Neural cell (in vitro differentiated cells): ENCODE data around the gene MXRA7. TPM values are rescaled to one million over a fixed set of nuclear protein-coding genes. Genes with fewer than 3 reads are reported as not detected.

Experiments used
- H2AFZ ChIP-seq: fragments of 200-600, 300-800 bp; sonication (generic), shearing (Covaris generic); 2 replicates; pipeline ENCODE4 v1.6.0; 2014; ENCODE audit warnings: low read depth, mild to moderate bottlenecking, antibody characterized with exemption, low read length, moderate library complexity
- H3F3A ChIP-seq: fragments of 200-600 bp; shearing (Covaris generic); 2 replicates; pipeline ENCODE4 v1.6.1; 2016; ENCODE audit warnings: mild to moderate bottlenecking, moderate library complexity, mixed read lengths, antibody characterized with exemption, low read length; ENCODE audit not compliant: insufficient read depth, poor library complexity, severe bottlenecking
- H3K27ac ChIP-seq: fragments of 200-600, 300-800 bp; sonication (generic), shearing (Covaris generic); 2 replicates; pipeline ENCODE4 v1.5.1; 2014; ENCODE audit warnings: mild to moderate bottlenecking, low read length, moderate library complexity
- H3K27me3 ChIP-seq: fragments of 300-800, 200-600 bp; sonication (generic), shearing (Covaris generic); 2 replicates; pipeline ENCODE4 v1.6.0; 2014; ENCODE audit warnings: mild to moderate bottlenecking, low read depth, low read length, moderate library complexity; ENCODE audit not compliant: insufficient read depth
- H3K36me3 ChIP-seq: fragments of 300-800, 200-600 bp; sonication (generic), shearing (Covaris generic); 2 replicates; pipeline ENCODE4 v1.5.1; 2014; ENCODE audit warnings: mild to moderate bottlenecking, antibody characterized with exemption, low read length, moderate library complexity; ENCODE audit not compliant: insufficient read depth
- H3K4me2 ChIP-seq: fragments of 300-800, 200-600 bp; sonication (generic), shearing (Covaris generic); 2 replicates; pipeline ENCODE4 v1.6.0; 2014; ENCODE audit warnings: mild to moderate bottlenecking, low read length
- H3K4me3 ChIP-seq: fragments of 300-800, 200-600 bp; sonication (generic), shearing (Covaris generic); 2 replicates; pipeline ENCODE4 v1.5.1; 2014; ENCODE audit warnings: mild to moderate bottlenecking, low read length, moderate library complexity
- H3K79me2 ChIP-seq: fragments of 200-600 bp; shearing (Covaris generic); replicated peaks from 2 replicates; pipeline ENCODE4 v1.6.0; 2014; ENCODE audit warnings: mild to moderate bottlenecking, low read length, moderate library complexity; ENCODE audit not compliant: insufficient read depth
- H3K9ac ChIP-seq: fragments of 300-800, 200-600 bp; sonication (generic), shearing (Covaris generic); 2 replicates; pipeline ENCODE4 v1.6.1; 2016; ENCODE audit warnings: mild to moderate bottlenecking, low read length, mixed read lengths
- H3K9me2 ChIP-seq: fragments of 200-600 bp; shearing (Covaris generic); 2 replicates; pipeline ENCODE4 v1.6.1; 2016; ENCODE audit warnings: mild to moderate bottlenecking, low read length, mixed read lengths; ENCODE audit not compliant: insufficient read depth
- H3K9me3 ChIP-seq: fragments of 200-600, 300-800 bp; sonication (generic), shearing (Covaris generic); 2 replicates; pipeline ENCODE4 v1.6.1; 2016; ENCODE audit warnings: mild to moderate bottlenecking, mixed run types, low read length, moderate library complexity, mixed read lengths
- H4K20me1 ChIP-seq: fragments of 200-600 bp; shearing (Covaris generic); 2 replicates; pipeline ENCODE4 v1.6.1; 2016; ENCODE audit warnings: mild to moderate bottlenecking, mixed run types; ENCODE audit not compliant: insufficient read depth
- EP300 ChIP-seq: fragments of 450-650 bp; conservative IDR thresholded peaks from 2 replicates; pipeline ENCODE4 v1.6.1; 2014; ENCODE audit warnings: antibody characterized with exemption, mild to moderate bottlenecking, moderate library complexity; ENCODE audit not compliant: poor library complexity, severe bottlenecking
- EZH2 ChIP-seq: fragments of 200-600, 300-800 bp; shearing (Covaris generic), sonication (generic); IDR thresholded peaks from 2 replicates; pipeline ENCODE4 v1.6.1; 2014; ENCODE audit warnings: antibody characterized with exemption, low read length, borderline replicate concordance, mild to moderate bottlenecking; ENCODE audit not compliant: insufficient read depth, poor library complexity, severe bottlenecking
- MXI1 ChIP-seq: fragments of 450-650 bp; conservative IDR thresholded peaks from 2 replicates; pipeline ENCODE4 v1.6.1; 2014; ENCODE audit warnings: antibody characterized with exemption, mild to moderate bottlenecking; ENCODE audit not compliant: poor library complexity, severe bottlenecking
- POLR2AphosphoS5 ChIP-seq: IDR thresholded peaks from 2 replicates; pipeline ENCODE4 v1.6.1; 2012
- RAD21 ChIP-seq: fragments of 450-650 bp; conservative IDR thresholded peaks from 2 replicates; pipeline ENCODE4 v1.6.1; 2014; ENCODE audit warnings: antibody characterized with exemption, mild to moderate bottlenecking, moderate library complexity
- SMC3 ChIP-seq: fragments of 450-650 bp; conservative IDR thresholded peaks from 2 replicates; pipeline ENCODE4 v1.6.1; 2014; ENCODE audit warnings: antibody characterized with exemption, mild to moderate bottlenecking, moderate library complexity; ENCODE audit not compliant: poor library complexity
- TAF1 ChIP-seq: IDR thresholded peaks from 2 replicates; pipeline ENCODE4 v1.6.1; 2012; ENCODE audit warnings: low read depth
- polyA plus RNA-seq: library from polyadenylated mRNA; depleted of rRNA; stranded (reverse); fragments of >200 nt; gene quantifications from 2 replicates; pipeline ENCODE4 v1.2.3, GENCODE V29; 2014
- TF ChIP-seq, protein P1 (sequence below): fragments of 450-650 bp; IDR thresholded peaks from 2 replicates; pipeline ENCODE4 v1.5.1; 2014; ENCODE audit warnings: antibody characterized with exemption, mild to moderate bottlenecking, moderate library complexity; ENCODE audit not compliant: poor library complexity, severe bottlenecking
- TF ChIP-seq, protein P2 (sequence below): IDR thresholded peaks from 2 replicates; pipeline ENCODE4 v1.6.1; 2012; ENCODE audit warnings: borderline replicate concordance

Gene MXRA7
- polyA plus RNA-seq, 1 donor from 2014 or later, result 143 TPM

DNA sequence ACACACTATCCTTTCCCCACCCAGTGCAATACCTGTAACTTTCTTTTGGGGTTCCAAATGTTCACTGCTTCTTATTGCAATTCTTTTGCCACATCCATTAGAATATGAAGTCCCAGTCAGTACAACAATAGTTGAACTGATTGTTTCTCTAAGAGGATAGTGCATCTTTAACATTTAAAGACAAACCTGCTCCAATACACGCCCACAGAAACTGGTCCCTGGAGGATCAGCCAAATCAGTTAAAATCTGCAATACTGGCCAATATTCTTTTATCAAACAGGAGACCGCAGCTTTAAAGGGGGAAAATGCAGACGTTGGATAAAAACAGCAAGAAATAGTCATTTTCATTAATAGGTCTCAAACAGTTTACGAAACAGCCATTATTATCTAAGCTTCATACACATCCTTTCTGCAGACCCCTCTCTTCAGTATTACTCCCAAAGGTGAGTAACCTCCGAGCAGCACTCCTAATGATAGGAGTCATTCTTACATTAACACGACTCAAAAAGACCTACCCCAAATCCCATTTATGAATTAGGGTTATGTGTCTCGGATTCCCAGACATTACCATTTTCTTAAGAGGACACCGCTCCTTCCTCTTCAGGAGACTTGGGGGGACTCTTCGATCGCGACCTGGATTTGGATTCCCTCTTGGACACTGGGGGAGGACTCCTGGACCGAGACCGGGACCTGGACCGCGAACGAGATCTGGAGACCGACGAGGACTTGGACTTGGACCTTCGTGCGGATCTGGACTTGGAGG lies 25.0 kb upstream of the MXRA7 start:
- H2AFZ ChIP-seq, result peak overlapping the region; percentile 25
- H3K36me3 ChIP-seq, result no peaks in the 10 kb centered on the region
- peaks cover 49% of the 10 kb centered on the region for H3K79me2 ChIP-seq
- peak overlapping the region; percentile 78 for H3K4me2 ChIP-seq
- peak overlapping the region; percentile 96 for H3K9ac ChIP-seq
- peaks cover 7% of the 10 kb centered on the region for H4K20me1 ChIP-seq
- peak overlapping the region; percentile 93 for H3K4me3 ChIP-seq
- TF ChIP-seq RAD21 (no peak), EP300 (no peak), EZH2 (no peak), SMC3 (no peak), POLR2AphosphoS5 (no peak), TAF1 (no peak)
- TF ChIP-seq, protein P1, sequence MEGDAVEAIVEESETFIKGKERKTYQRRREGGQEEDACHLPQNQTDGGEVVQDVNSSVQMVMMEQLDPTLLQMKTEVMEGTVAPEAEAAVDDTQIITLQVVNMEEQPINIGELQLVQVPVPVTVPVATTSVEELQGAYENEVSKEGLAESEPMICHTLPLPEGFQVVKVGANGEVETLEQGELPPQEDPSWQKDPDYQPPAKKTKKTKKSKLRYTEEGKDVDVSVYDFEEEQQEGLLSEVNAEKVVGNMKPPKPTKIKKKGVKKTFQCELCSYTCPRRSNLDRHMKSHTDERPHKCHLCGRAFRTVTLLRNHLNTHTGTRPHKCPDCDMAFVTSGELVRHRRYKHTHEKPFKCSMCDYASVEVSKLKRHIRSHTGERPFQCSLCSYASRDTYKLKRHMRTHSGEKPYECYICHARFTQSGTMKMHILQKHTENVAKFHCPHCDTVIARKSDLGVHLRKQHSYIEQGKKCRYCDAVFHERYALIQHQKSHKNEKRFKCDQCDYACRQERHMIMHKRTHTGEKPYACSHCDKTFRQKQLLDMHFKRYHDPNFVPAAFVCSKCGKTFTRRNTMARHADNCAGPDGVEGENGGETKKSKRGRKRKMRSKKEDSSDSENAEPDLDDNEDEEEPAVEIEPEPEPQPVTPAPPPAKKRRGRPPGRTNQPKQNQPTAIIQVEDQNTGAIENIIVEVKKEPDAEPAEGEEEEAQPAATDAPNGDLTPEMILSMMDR, result no peak
- TF ChIP-seq, protein P2, sequence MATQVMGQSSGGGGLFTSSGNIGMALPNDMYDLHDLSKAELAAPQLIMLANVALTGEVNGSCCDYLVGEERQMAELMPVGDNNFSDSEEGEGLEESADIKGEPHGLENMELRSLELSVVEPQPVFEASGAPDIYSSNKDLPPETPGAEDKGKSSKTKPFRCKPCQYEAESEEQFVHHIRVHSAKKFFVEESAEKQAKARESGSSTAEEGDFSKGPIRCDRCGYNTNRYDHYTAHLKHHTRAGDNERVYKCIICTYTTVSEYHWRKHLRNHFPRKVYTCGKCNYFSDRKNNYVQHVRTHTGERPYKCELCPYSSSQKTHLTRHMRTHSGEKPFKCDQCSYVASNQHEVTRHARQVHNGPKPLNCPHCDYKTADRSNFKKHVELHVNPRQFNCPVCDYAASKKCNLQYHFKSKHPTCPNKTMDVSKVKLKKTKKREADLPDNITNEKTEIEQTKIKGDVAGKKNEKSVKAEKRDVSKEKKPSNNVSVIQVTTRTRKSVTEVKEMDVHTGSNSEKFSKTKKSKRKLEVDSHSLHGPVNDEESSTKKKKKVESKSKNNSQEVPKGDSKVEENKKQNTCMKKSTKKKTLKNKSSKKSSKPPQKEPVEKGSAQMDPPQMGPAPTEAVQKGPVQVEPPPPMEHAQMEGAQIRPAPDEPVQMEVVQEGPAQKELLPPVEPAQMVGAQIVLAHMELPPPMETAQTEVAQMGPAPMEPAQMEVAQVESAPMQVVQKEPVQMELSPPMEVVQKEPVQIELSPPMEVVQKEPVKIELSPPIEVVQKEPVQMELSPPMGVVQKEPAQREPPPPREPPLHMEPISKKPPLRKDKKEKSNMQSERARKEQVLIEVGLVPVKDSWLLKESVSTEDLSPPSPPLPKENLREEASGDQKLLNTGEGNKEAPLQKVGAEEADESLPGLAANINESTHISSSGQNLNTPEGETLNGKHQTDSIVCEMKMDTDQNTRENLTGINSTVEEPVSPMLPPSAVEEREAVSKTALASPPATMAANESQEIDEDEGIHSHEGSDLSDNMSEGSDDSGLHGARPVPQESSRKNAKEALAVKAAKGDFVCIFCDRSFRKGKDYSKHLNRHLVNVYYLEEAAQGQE, result no peak
- H3F3A ChIP-seq, result peaks cover 2% of the 10 kb centered on the region
- no peaks in the 10 kb centered on the region for H3K9me3 ChIP-seq
- H3K27ac ChIP-seq, result peak overlapping the region; percentile 98
- H3K9me2 ChIP-seq, result no peaks in the 10 kb centered on the region
- no peaks in the 10 kb centered on the region for H3K27me3 ChIP-seq

DNA sequence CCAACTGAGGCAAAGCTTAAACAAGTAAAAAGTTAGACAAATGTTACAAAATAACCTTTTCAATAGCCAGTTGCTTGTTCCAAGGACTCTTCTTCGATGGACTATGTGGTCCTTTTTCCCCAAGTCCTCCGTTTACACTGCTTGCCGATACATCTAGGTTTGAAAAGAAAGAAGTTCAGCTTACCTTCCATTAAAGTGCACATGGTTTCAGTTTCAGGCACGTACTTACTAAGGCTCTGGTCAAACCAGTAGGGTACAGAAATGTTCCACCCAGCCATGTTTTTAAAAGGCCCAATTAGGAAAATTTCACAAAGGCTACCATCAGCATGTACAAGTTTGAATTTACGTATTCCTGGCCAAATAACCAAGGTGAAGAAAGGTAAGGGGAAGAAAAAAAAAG lies 24.2 kb upstream of the MXRA7 start:
- peak overlapping the region; percentile 93 for H3K4me3 ChIP-seq
- peak overlapping the region; percentile 78 for H3K4me2 ChIP-seq
- H3K9me3 ChIP-seq, result no peaks in the 10 kb centered on the region
- H2AFZ ChIP-seq, result no peak overlapping the region
- H3K27me3 ChIP-seq, result no peaks in the 10 kb centered on the region
- no peak for TF ChIP-seq SMC3
- no peak for TF ChIP-seq EP300
- TF ChIP-seq, protein P2, result no peak
- TF ChIP-seq TAF1, result no peak
- TF ChIP-seq RAD21, result no peak
- TF ChIP-seq MXI1, result no peak
- no peak for TF ChIP-seq POLR2AphosphoS5
- TF ChIP-seq EZH2, result no peak
- TF ChIP-seq, protein P1, result no peak
- peak overlapping the region; percentile 96 for H3K9ac ChIP-seq
- H3K9me2 ChIP-seq, result no peaks in the 10 kb centered on the region
- H3F3A ChIP-seq, result peaks cover 2% of the 10 kb centered on the region
- no peaks in the 10 kb centered on the region for H3K36me3 ChIP-seq
- peaks cover 7% of the 10 kb centered on the region for H4K20me1 ChIP-seq
- H3K27ac ChIP-seq, result no peak overlapping the region
- H3K79me2 ChIP-seq, result peaks cover 49% of the 10 kb centered on the region
